Measurements from ENCODE around the gene CCNY. TPM values are rescaled to one million over a fixed set of nuclear protein-coding genes. Genes with fewer than 3 reads are reported as not detected.

The CCNY gene
- total and polyA plus RNA-seq, 2 of the 13 experiments (the other 11 are each of a cell fraction or from before 2014, with no cell fraction given), result 48.2 to 54.7 TPM

GRCh38 chr10:35409808-35410207, 73.5 kb downstream of the CCNY start (continued):
- TF ChIP-seq ARID5B (CRISPR knock-in tag; IDR thresholded peaks at IDR 0.05) (peak; percentile 69), MXI1 (IDR thresholded peaks at IDR 0.05; ENCODE audit: borderline replicate concordance, low read depth, low read length) (peak; percentile 38; the same call in 1 of the 3 replicates), NFATC3 (CRISPR knock-in tag; IDR thresholded peaks at IDR 0.05) (no peak), ELK4 (CRISPR knock-in tag; IDR thresholded peaks at IDR 0.05; ENCODE audit: borderline replicate concordance) (no peak), SMAD9 (CRISPR knock-in tag; IDR thresholded peaks at IDR 0.05) (no peak), DPF2 (CRISPR knock-in tag; IDR thresholded peaks at IDR 0.05; ENCODE audit: borderline replicate concordance, low read depth) (no peak), ZNF235 (CRISPR knock-in tag; IDR thresholded peaks at IDR 0.05; ENCODE audit: borderline replicate concordance) (no peak), DNMT1 (CRISPR knock-in tag; IDR thresholded peaks at IDR 0.05) (no peak), REXO4 (CRISPR knock-in tag; IDR thresholded peaks at IDR 0.05; ENCODE audit: borderline replicate concordance) (no peak), PCBP2 (optimal IDR thresholded peaks at IDR 0.05; ENCODE audit: low read depth, low read length, poor library complexity, severe bottlenecking) (no peak), ZNF562 (CRISPR knock-in tag; IDR thresholded peaks at IDR 0.05; ENCODE audit: borderline replicate concordance) (no peak), ISL2 (CRISPR knock-in tag; IDR thresholded peaks at IDR 0.05) (0 out of 2 replicates have a peak, but pooled peaks have one; percentile 12), SKI (IDR thresholded peaks at IDR 0.05; ENCODE audit: partially characterized antibody) (peak; percentile 25), TFE3 (CRISPR knock-in tag; IDR thresholded peaks at IDR 0.05) (peak; percentile 89), MXD3 (CRISPR knock-in tag; IDR thresholded peaks at IDR 0.05) (no peak), HDAC1 (CRISPR knock-in tag; IDR thresholded peaks at IDR 0.05) (peak; percentile 54; the same call in 1 of the 2 replicates), ZNF143 (CRISPR knock-in tag; IDR thresholded peaks at IDR 0.05) (no peak), ZFP37 (CRISPR knock-in tag; IDR thresholded peaks at IDR 0.05; ENCODE audit: borderline replicate concordance) (no peak), ZSCAN12 (CRISPR knock-in tag; IDR thresholded peaks at IDR 0.05) (no peak), ATF5 (CRISPR knock-in tag; IDR thresholded peaks at IDR 0.05; ENCODE audit: low read depth) (no peak), ASH2L (IDR thresholded peaks at IDR 0.05; ENCODE audit: insufficient read length, low read depth, low read length) (no peak), STAG1 (CRISPR knock-in tag; IDR thresholded peaks at IDR 0.05) (peak; percentile 43)

All from HepG2 (cell line).